Measurements from ENCODE around the gene SPANXD. TPM values are rescaled to one million over a fixed set of nuclear protein-coding genes. Genes with fewer than 3 reads are reported as not detected.
"Not testable (repeated sequence)": the region's sequence is repeated elsewhere in the genome, so short reads cannot be mapped to it uniquely, and the experiment has no call there.

Gene SPANXD, protein sequence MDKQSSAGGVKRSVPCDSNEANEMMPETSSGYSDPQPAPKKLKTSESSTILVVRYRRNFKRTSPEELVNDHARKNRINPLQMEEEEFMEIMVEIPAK
- not detected for total RNA-seq
- not detected for polyA plus RNA-seq
- long read RNA-seq, donor 1, result 0 reads
- long read RNA-seq, donor 2, result 0 reads
- long read RNA-seq, donor 3, result 0 reads
- long read RNA-seq, donor 4, result 0 reads
- long read RNA-seq, donor 5, result 0 reads

DNA sequence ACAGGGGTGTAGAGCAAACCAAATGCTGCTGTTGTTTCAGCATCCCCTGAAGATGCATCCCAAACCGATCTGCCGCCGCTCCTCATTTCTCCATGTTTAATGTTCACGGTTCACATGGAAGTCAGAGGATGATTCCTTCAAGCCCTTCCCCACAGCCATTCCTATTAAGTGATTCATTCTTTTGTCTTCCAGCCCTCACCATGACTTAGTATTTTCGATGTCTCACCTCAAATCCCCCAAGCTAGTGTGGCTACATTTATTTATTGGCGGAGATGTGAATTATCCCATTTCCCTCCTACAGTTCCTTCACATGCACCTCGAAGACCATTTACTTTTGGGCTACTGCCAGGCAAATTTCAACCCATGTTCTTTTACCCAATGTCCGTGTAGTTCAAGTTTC lies at the start of gene SPANXD:
Gene SPANXD, minus strand, starts transcription at position 101 of the 400 bp plus-strand sequence. CDS start 334 bp downstream, outside the sequence.
- H3K36me3 ChIP-seq (ENCODE audit: control insufficient read depth in 4 of 4, insufficient read depth in 4 of 4, low read length in 4 of 4); H3K27ac ChIP-seq (ENCODE audit: low read depth in 1 of 2, low read length in 1 of 2); H3K27me3 ChIP-seq (ENCODE audit: control insufficient read depth in 3 of 3, insufficient read depth in 3 of 3, low read length in 2 of 3); H3K9me3 ChIP-seq (ENCODE audit: control insufficient read depth in 4 of 4, insufficient read depth in 3 of 4, low read length in 3 of 4); H3K4me3 ChIP-seq; H3K4me1 ChIP-seq (ENCODE audit: control insufficient read depth in 5 of 5, insufficient read depth in 5 of 5, low read length in 5 of 5); ATAC-seq (ENCODE audit: insufficient read depth, low FRiP score); H3K9ac ChIP-seq (ENCODE audit: insufficient read depth in 1 of 2, low read length in 2 of 2); DNase-seq: not testable (repeated sequence)
- WGBS, 2 donors, result 73 to 100% methylated on average over 1 to 4 of the region's 8 CpGs

DNA sequence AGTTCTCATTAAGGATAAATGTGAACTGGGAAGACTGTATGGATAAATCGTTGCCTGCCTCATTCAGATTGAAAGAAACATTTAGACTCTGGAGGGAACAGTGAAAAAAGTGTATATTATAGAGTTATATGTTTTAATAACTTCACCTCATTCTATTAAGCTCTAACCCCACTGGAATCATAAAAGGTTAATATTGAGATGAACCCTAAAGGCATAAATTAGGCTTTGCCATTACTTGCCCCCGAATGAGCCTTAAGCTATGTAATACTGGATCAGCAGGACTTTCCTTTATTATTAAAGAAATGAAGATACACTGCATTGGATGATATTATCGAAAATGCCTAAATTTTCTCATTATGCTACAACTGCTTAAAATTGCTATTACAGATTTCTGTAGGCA lies 44.1 kb upstream of the SPANXD start:
- H3K4me3 ChIP-seq, result no peak overlapping the region
- H3K36me3 ChIP-seq (ENCODE audit: control insufficient read depth in 4 of 4, insufficient read depth in 4 of 4, low read length in 4 of 4), result no peaks in the 10 kb centered on the region
- H3K27me3 ChIP-seq (ENCODE audit: control insufficient read depth in 3 of 3, insufficient read depth in 3 of 3, low read length in 2 of 3), result no peaks in the 10 kb centered on the region
- 59 to 82% methylated on average over 3 of the region's 3 CpGs for WGBS, 2 donors
- DNase-seq (no peak), ATAC-seq (ENCODE audit: insufficient read depth, low FRiP score) (no peak)
- no peak overlapping the region for H3K27ac ChIP-seq (ENCODE audit: low read depth in 1 of 2, low read length in 1 of 2)
- H3K4me1 ChIP-seq (ENCODE audit: control insufficient read depth in 5 of 5, insufficient read depth in 5 of 5, low read length in 5 of 5), result no peaks in the 10 kb centered on the region
- H3K9ac ChIP-seq (ENCODE audit: insufficient read depth in 1 of 2, low read length in 2 of 2), result no peak overlapping the region
- H3K9me3 ChIP-seq (ENCODE audit: control insufficient read depth in 4 of 4, insufficient read depth in 3 of 4, low read length in 3 of 4), result no peaks in the 10 kb centered on the region
- TF ChIP-seq, protein P1, sequence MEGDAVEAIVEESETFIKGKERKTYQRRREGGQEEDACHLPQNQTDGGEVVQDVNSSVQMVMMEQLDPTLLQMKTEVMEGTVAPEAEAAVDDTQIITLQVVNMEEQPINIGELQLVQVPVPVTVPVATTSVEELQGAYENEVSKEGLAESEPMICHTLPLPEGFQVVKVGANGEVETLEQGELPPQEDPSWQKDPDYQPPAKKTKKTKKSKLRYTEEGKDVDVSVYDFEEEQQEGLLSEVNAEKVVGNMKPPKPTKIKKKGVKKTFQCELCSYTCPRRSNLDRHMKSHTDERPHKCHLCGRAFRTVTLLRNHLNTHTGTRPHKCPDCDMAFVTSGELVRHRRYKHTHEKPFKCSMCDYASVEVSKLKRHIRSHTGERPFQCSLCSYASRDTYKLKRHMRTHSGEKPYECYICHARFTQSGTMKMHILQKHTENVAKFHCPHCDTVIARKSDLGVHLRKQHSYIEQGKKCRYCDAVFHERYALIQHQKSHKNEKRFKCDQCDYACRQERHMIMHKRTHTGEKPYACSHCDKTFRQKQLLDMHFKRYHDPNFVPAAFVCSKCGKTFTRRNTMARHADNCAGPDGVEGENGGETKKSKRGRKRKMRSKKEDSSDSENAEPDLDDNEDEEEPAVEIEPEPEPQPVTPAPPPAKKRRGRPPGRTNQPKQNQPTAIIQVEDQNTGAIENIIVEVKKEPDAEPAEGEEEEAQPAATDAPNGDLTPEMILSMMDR (IDR thresholded peaks at IDR 0.05; ENCODE audit: control extremely low read depth, extremely low read depth), result no peak

DNA sequence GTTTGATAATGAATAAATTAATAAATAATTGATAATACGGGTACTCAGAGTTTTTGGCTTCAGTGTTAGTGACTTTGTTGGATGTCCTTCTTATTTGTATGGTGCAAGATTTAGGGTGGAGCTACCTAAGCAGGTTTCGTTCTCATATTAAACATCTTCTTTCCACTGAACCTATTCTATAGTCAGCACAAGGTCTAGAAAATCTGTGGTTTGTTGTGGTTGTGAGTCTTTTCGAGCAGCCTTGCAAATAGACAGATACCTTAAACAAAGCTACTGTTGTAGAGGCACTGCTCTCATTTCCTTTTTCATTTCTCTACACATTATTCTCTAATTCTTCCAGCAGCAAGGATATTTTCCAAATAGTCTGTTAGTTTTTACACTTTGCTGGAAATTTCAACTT lies 38.1 kb upstream of the SPANXD start:
- Histone ChIP-seq H3K4me1 (ENCODE audit: control insufficient read depth in 5 of 5, insufficient read depth in 5 of 5, low read length in 5 of 5) (no peaks in the 10 kb centered on the region), H3K9ac (ENCODE audit: insufficient read depth in 1 of 2, low read length in 2 of 2) (no peak overlapping the region), H3K4me3 (no peak overlapping the region), H3K27me3 (ENCODE audit: control insufficient read depth in 3 of 3, insufficient read depth in 3 of 3, low read length in 2 of 3) (peaks cover 0 to 3% (median 0%) of the 10 kb centered on the region in 3 donors), H3K27ac (ENCODE audit: low read depth in 1 of 2, low read length in 1 of 2) (no peak overlapping the region), H3K9me3 (ENCODE audit: control insufficient read depth in 4 of 4, insufficient read depth in 3 of 4, low read length in 3 of 4) (no peaks in the 10 kb centered on the region), H3K36me3 (ENCODE audit: control insufficient read depth in 4 of 4, insufficient read depth in 4 of 4, low read length in 4 of 4) (no peaks in the 10 kb centered on the region)
- 70 to 80% methylated on average over 3 of the region's 3 CpGs for WGBS, 2 donors
- DNase-seq (no peak), ATAC-seq (ENCODE audit: insufficient read depth, low FRiP score) (no peak)
- TF ChIP-seq, protein P1 (IDR thresholded peaks at IDR 0.05; ENCODE audit: control extremely low read depth, extremely low read depth), result no peak

DNA sequence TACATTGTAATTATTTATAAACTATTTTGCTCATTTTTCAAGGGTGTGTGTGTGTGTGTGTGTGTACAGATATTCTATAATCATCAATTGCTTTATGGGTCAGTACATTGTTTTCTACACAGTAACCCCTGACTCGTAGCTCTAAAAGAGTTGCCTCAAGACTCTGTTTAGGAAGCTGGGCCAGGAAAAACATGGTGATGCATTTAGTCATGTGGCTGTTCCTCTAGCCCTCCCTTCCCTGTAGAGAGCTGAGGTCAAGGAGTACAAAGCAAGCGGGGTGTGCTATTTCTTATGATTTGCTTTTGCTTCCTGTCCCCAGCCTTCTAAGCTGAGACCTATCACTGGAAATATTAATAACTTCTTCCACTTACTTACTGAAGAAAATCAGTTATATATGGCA lies 34.8 kb upstream of the SPANXD start:
- WGBS, 2 donors, result 45 to 50% methylated on average over 2 of the region's 2 CpGs
- Histone ChIP-seq H3K9ac (ENCODE audit: insufficient read depth in 1 of 2, low read length in 2 of 2) (no peak overlapping the region), H3K9me3 (ENCODE audit: control insufficient read depth in 4 of 4, insufficient read depth in 3 of 4, low read length in 3 of 4) (no peaks in the 10 kb centered on the region), H3K4me1 (ENCODE audit: control insufficient read depth in 5 of 5, insufficient read depth in 5 of 5, low read length in 5 of 5) (no peaks in the 10 kb centered on the region), H3K36me3 (ENCODE audit: control insufficient read depth in 4 of 4, insufficient read depth in 4 of 4, low read length in 4 of 4) (no peaks in the 10 kb centered on the region), H3K4me3 (no peak overlapping the region), H3K27ac (ENCODE audit: low read depth in 1 of 2, low read length in 1 of 2) (no peak overlapping the region), H3K27me3 (ENCODE audit: control insufficient read depth in 3 of 3, insufficient read depth in 3 of 3, low read length in 2 of 3) (peaks cover 0 to 3% (median 0%) of the 10 kb centered on the region in 3 donors)
- DNase-seq (no peak), ATAC-seq (ENCODE audit: insufficient read depth, low FRiP score) (no peak)
- TF ChIP-seq, protein P1 (IDR thresholded peaks at IDR 0.05; ENCODE audit: control extremely low read depth, extremely low read depth), result no peak

Data from lung (tissue), 16 donors.